Measurements from ENCODE around the gene MRPL54.
"Not testable (repeated sequence)": the region's sequence is repeated elsewhere in the genome, so short reads cannot be mapped to it uniquely, and the experiment has no call there.

Gene MRPL54

GRCh38 chr19:3813473-3814392 lies 51.3 kb downstream of the MRPL54 start:
- DNase-seq = no peak

- DNase-seq = no peak
Measured at GRCh38 chr19:3814648-3815047, 52.2 kb downstream of the MRPL54 start.

- DNase-seq = not testable (repeated sequence)
Measured at GRCh38 chr19:3816148-3816547, 53.7 kb downstream of the MRPL54 start.

- no peak for DNase-seq
Measured at GRCh38 chr19:3816566-3817218, 54.2 kb downstream of the MRPL54 start.

All from right hindlimb (tissue), 1 donor.